ENCODE measurements around the gene MAU2.
"Not testable (repeated sequence)": the region's sequence is repeated elsewhere in the genome, so short reads cannot be mapped to it uniquely, and the experiment has no call there.

The MAU2 gene

GRCh38 chr19:19385896-19386869 lies 65.6 kb downstream of the MAU2 start:
- no peak for DNase-seq

GRCh38 chr19:19387108-19387507 lies 66.5 kb downstream of the MAU2 start:
- no peak for DNase-seq

DNA sequence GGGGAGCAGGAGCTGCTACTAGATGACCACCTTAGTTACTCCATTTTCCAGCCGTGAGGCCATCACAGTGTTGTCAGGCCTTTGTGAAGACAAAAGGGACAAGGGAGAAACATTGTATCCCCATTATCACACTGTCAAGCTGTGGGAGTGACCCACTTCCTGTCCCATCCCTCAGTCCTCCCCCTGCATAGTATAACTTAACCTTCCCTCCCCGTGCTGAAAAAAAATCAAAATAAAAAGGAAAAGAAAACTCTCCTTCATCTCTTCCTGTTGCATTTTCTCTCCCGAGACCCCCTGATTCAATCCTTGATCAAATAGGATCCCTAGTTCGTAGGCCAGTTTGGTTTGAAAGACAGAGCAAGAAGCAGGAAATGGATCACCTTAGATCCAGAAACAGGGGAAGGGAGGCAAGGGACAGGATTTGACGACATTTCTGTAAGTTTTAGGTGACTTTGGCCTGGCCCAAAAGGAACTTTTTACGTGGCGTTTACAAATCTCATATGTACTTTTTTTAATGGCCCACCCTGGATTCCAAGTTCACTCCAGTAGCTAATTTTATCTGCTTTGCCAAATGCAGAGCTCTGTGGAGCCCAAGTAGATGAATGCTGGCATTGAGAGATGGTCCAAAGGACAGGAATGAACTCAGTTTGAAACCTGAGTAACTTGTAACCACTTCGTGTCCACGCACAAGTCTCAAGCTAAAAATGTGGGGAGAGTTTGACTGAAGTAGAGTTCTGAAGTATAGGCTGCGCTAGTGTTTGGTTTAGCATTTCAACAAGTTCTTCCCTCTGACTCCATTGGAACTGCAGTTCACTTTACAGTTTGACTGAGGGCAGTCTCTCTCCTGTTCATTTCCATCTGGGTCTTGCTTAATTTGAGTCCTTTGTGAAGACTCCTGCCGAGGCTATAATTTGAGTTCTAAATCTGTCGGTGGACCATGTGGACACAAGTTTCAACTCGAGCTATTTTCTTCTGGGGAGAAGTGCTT lies 68.2 kb downstream of the MAU2 start:
- no peak for DNase-seq

DNA sequence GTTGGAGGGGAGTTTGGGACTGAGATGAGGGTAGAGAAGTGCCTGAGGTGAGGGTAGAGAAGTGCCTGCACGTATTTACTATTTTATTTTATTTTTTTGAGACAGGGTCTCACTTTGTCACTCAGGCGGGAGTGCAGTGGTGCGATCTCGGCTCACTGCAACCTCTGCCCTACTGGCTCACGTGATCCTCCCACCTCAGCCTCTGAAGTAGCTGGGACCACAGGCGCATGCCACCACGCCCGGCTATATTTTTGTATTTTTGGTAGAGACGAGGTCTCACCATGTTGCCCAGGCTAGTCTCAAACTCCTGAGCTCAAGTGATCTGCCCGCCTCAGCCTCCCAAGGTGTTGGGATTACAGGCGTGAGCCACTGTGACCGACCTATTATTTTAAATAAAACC lies 69.1 kb downstream of the MAU2 start:
- not testable (repeated sequence) for DNase-seq

DNA sequence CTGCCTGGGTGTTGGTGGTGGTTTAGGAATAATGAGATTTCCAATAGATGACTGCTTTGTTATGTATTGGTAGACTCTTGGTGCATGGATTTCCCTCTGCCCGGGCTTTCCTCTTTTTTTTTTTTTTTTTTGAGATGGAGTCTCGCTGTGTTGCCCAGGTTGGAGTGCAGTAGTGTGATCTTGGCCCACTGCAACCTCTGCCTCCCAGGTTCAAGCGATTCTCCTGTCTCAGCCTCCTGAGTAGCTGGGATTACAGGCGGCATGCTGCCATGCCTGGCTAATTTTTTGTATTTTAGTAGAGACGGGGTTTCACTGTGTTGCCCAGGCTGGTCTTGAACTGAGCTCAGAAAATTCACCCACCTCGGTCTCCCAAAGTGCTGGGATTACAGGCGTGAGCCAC lies 73.7 kb downstream of the MAU2 start:
- not testable (repeated sequence) for DNase-seq

- no peak for DNase-seq
Observed at GRCh38 chr19:19399733-19400433, 79.3 kb downstream of the MAU2 start.

DNA sequence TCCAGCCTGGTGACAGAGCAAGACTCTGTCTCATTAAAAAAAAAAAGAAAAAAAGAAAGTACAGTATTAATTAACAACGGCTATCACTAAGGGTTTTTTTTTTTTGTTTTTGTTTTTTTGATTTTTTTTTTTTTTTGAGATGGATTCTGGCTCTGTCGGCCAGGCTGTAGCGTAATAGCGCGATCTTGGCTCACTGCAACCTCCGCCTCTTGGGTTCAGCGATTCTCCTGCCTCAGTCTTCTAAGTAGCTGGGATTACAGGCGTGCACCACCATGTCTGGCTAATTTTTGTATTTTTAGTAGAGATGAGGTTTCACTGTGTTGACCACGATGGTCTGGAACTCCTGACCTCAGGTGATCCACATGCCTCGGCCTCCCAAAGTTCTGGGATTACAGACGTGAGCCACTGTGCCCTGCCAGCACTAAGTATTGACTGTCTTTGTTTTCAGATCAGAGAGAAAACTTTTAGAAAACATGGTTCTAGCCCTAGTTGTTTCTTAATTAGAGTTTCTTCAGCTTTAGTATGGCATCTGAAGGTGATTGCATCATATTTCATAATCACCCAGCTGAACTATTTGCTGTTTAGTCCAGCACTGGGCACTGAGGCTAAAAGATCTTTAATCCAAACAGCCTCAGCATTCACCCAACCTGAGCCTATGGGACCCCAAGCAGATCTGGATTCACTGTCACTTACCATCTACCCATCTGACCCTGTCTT lies 82.2 kb downstream of the MAU2 start:
- DNase-seq = no peak

DNA sequence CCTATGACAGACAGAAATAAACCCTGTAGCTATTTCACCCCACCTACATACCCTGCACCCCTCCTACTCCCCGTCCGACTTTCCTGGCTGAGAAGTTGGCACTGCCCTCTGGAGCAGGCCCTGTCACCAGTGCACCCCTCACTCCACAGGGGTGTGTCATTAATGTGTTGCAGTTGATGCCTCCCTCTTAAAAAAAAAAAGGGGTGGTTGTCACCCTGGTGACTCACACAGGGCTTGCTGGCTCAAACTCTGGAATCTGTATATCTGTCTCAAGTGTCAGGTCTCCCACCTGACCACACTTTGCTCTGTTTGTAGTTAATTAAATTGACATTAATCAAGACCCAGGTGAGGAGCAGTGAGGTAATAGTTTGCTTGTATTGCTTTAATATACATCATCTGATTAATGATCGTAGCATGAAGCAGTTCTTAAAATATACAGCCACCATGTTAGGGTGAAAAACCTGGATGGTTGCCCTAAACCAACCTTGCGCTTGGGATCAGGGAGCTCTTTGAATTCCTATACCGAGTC lies 82.8 kb downstream of the MAU2 start:
- DNase-seq = no peak

- DNase-seq = peak; percentile 39
Observed at GRCh38 chr19:19404879-19405860, 84.5 kb downstream of the MAU2 start, which contains the start of gene GATAD2A. Gene GATAD2A (plus strand): TSS chr19:19405675. CDS start chr19:19465346, 59,671 bp downstream.

DNA sequence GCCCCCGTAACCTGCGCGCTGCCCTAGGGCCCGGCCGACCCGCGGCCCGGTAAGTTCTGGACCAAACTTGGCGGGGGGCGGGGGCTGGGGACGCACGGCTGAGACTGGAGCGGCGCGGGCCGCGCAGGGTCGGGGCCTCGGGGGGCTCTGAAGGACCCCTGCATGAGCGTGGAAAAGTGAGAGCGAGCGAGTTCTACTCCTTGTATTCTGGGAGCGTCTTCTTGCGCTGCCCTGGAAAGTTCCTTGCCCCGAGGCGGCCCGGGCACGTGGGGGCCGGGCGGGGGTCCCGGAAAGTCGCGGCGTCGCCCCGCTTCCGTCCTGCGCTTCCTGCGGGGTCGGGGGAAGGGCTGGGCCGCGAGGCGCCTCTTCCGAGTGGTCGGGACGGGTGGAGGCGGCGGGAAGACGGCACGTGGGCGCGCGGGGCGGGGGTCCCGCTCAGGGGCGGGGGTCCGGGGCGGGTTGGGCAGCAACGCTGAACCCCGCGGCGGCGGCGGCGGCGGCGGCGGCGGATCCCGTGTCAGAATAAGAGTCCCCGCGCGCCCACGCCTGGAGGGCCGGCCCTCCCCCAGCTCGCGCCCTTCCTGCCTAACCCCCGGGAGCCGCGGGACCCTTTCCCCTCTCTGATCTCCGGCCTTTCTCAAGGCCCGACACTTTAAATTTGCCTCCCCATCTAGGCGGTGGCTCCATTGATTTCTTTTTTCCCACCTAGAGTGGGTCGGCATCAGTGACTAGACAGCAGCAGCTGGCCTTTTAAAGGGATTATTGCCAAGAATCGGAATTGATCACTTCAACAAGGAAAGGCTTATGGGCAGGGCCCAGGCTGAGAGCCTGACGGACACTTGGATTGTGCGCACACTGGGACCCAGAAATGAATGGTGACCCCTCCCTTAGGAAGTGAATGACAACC lies 85.6 kb downstream of the MAU2 start:
- DNase-seq = no peak

DNA sequence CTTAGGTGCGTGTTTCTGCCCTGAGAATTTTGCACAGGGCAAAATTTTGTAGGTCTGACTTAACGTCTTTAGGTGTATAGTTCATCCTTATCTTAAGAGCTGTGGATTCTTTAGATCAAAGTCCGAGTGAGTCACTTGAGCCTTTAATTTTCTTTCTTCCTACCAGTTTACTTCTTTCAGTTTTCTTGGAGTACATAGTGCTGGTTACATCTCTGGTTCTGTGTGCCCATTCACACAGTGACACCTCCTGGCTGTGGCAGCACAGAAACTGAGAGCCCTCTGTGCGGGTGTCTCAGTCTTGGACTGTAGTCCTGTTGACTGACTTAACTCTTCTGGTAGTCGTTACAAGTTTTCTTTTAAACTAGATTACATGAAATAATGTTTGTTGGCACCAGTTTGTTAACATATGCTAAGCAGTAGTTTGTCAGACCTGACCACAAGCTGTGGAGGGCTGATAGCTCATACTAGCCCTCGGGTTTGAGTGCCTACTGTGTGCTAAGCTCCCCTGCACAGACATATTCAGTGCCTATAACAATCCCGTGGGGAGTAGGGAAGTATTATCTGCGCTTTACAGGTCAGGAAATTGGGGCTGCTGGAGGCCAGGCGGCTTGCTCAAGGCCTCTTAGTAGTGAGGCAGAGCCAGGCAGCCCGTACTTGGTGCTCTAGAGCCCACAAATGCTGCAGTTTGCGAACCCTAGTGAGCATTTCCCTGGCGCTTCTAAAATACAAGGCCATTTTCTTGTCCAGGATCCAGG lies 86.4 kb downstream of the MAU2 start:
- DNase-seq = no peak

- DNase-seq = no peak
Observed at GRCh38 chr19:19407633-19407930, 87.0 kb downstream of the MAU2 start.

All from NCI-H2081 treated with DMSO at 0.1 percent for 48 hours (cell line).